HG02798 (cell line): Measurements from ENCODE around the gene MLNR.

Experiments used
- ATAC-seq: cut with Tn5 transposase; IDR thresholded peaks from one replicate; pipeline ENCODE4 v1.9.1; 2021; ENCODE audit warnings: mild to moderate bottlenecking; ENCODE audit not compliant: unreplicated experiment, poor library complexity

Gene MLNR, protein sequence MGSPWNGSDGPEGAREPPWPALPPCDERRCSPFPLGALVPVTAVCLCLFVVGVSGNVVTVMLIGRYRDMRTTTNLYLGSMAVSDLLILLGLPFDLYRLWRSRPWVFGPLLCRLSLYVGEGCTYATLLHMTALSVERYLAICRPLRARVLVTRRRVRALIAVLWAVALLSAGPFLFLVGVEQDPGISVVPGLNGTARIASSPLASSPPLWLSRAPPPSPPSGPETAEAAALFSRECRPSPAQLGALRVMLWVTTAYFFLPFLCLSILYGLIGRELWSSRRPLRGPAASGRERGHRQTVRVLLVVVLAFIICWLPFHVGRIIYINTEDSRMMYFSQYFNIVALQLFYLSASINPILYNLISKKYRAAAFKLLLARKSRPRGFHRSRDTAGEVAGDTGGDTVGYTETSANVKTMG

DNA sequence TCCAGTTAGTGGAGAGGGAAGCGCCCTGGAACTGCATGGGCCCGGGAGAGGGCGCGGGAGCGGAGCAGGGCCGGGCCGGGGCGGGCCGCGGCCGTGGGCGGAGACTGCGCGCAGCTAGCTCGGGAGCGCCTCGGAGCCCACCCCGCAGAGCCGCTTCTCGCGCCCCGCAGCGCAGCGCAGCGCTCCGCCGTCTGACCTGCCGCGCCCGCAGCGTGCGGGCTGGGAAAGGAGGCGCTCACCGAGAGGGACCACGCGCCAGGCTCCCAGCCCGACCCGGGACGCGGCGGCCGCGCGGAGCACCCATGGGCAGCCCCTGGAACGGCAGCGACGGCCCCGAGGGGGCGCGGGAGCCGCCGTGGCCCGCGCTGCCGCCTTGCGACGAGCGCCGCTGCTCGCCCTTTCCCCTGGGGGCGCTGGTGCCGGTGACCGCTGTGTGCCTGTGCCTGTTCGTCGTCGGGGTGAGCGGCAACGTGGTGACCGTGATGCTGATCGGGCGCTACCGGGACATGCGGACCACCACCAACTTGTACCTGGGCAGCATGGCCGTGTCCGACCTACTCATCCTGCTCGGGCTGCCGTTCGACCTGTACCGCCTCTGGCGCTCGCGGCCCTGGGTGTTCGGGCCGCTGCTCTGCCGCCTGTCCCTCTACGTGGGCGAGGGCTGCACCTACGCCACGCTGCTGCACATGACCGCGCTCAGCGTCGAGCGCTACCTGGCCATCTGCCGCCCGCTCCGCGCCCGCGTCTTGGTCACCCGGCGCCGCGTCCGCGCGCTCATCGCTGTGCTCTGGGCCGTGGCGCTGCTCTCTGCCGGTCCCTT lies at the start of gene MLNR:
Gene MLNR (plus strand): TSS at position 303 of the 820 bp plus-strand sequence. CDS start 0 bp downstream, at position 303.
- ATAC-seq: no peak

DNA sequence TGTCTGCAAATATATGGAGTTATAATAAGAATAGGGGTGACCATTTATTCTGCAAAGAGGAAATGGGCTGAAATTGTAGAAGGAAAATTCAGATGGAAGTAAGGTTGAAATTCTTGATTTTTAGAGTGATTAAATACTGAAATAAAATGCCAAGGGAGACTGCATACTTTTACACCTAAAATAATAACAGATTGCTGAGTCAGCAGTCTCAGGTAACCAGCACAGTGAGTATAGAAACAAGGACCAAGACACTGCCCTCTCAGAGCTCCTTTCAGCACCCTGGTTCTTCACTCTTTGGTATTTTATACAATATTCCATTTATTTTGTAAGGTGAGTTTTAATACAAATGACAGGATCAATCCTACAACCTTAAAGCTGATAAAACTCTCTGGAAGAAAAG lies 48.8 kb upstream of the MLNR start:
- ATAC-seq: no peak

DNA sequence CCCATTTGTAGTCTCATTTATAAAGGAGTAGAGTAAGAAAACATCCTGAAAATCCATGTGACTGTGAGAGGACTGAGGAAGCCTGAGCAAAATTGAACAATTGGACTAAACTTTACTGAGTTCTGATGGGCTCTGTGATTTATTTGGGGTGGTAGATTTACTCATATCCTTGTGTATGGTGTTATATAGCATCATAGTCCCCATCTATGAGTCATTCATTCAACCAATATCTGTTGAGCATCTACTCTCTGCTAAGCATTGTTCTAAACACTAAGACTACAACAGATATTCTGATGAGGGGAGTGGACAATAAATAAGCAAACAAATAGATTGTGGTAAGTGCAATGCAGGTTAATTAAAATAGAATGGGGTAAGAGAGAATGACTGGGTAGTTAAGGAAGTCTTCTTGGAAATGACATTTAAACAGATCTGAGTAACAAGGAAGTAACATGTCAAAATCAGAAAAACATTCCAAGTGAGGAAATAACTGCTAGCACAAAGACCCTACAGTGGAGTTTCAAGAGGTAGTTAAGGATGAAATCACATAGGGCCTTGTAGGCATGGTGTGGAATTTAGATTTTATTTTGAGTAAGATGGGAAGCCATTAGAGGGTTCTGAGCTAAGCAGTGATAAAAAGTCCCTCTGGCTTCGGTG lies 36.3 kb upstream of the MLNR start:
- ATAC-seq: no peak

DNA sequence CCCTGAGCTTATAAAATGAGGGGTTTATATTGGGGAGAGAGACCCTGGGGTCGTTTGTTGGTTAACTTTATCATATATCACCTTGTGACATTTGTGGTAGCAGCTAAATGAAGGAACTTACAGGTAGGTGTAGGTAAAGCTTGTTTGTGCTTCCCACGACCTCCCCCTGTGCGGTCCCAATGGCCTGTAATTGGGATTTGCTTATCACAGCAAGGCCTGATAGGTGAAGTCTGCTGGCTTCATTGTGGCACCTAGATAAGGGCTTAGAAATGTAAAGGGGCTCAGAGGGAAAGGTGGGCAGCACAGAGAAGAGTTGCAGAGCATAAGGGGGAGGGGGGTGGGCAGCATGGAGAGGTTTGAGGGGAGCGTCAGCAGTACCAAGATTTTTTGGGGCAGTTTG lies 35.5 kb upstream of the MLNR start:
- ATAC-seq: no peak

DNA sequence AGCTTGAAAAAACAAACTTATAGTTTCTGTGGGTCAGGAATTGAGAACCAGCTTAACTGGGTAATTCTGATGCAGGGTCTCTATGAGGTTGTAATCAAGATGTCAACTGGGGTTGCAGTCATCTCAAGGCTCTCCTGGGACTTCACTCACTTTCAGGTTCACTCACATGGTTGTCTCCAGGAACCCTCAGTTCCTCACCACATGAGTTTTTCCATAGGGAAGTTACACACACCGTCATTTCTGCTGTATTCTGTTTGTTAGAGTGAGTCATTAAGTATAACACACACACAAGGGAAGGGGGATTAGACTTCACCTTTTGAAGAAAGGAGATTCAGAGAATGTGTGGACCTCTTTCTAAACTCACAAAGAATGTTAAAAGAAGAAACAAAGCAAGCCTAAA lies 34.9 kb upstream of the MLNR start:
- ATAC-seq: no peak

DNA sequence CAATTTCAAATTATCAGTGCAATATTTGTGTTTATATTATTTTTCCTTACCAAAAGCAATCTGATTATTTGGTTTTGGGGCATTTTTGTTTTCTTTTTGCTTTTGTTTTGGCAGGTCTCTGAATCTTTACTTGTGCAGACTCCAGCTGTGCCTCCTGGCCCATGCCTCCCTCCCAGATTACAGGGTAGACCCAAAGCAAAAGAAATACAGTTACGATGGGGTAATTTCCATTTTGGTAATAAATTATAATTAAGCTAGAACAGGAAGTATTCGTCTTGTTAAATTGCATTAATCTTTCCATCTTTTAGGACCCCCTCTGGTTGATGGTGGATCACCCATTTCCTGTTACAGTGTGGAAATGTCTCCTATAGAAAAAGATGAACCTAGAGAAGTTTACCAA lies 29.2 kb upstream of the MLNR start:
- no peak for ATAC-seq

DNA sequence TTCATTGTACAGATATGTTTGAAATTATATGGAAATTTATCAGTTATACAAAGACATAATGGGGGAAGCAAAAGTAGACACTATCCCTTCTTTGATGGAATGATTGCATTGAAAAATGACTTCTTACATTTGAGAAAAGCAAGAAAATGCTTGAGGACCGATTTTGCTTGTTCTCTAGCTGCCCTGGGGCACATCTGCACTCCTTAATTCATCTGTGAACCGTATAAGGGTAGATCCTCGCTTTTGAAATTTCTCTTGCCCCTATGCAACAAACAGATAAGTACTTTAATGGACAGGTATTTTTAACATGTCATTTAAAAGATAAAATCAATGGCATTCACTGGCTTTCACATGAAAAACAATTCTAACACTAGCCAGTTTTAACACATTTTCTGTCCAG lies 13.5 kb upstream of the MLNR start:
- ATAC-seq: no peak

DNA sequence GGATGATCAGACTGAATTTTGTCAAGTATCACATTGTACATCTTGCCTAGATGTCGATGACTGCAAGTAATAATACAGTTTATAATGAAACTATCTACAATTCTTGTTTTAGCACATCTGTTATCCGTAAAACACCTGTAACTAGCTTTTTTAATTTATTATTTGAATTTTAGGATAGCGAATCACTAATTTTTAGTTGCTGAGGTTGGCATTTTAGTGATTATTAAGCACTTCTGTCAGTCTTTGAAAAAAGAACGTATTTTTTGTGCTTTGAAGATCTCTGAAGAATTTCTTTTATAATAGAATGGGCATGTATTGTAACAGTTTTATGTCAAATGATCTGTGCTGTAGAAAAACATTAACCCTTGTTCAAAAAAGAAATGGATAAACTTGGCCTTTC lies 11.5 kb upstream of the MLNR start:
- ATAC-seq: no peak

DNA sequence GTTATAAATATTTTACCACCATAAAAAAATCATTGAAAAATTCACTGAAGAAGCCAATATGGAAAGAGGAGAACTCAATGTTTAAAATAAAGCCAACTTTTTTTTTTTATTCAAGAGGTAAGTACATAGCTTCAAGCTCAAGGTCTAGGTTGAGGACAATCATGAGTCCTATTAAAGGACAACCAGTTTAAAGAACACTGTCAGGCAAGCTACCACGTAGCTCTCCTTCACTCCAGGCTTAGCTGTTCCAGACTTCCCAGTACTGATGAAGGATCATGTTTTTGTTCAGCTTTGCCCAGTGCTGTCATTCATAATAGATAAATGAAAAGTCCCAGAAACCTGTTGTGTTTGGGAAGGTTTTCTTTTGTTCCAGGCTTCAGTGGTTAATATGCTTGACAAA lies 10.0 kb upstream of the MLNR start:
- no peak for ATAC-seq

DNA sequence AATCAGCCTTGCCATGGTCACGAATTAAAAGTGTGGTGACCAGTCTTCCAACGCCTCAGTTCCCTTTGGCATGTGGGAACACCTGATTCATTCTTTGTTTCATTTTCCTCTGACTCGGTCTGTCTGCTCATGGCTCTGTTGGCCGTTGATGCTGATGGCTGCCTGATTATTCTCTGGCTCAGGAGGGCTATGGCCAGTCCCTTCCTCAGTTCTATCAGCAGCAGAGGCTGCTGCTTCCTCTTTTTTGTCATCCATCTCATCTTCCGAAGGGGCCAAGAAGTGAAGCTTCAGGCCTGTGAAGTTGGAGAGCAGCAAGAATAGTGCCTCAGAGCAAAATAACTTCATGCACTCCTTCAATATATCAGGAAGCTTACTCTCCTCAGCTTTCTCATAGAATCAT lies 9.5 kb upstream of the MLNR start:
- no peak for ATAC-seq

DNA sequence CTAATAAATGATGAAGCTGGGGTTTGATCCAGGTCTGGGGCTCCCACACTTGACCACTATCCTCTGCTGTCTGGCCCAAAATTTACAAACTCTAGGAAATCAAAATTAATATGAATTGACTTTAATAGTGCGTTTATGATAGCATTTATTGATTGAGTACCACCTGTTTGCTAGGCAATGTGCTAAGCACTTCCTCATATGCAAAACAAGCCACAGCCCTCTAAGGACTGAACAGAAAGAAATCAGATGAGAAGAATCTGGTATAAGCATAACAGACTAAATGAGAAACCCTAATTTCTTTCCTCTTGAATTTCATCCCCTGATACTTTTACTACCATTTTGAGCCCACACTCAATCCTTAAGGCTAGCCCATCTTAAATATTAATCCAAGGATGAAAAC lies 6.6 kb upstream of the MLNR start:
- ATAC-seq: no peak

DNA sequence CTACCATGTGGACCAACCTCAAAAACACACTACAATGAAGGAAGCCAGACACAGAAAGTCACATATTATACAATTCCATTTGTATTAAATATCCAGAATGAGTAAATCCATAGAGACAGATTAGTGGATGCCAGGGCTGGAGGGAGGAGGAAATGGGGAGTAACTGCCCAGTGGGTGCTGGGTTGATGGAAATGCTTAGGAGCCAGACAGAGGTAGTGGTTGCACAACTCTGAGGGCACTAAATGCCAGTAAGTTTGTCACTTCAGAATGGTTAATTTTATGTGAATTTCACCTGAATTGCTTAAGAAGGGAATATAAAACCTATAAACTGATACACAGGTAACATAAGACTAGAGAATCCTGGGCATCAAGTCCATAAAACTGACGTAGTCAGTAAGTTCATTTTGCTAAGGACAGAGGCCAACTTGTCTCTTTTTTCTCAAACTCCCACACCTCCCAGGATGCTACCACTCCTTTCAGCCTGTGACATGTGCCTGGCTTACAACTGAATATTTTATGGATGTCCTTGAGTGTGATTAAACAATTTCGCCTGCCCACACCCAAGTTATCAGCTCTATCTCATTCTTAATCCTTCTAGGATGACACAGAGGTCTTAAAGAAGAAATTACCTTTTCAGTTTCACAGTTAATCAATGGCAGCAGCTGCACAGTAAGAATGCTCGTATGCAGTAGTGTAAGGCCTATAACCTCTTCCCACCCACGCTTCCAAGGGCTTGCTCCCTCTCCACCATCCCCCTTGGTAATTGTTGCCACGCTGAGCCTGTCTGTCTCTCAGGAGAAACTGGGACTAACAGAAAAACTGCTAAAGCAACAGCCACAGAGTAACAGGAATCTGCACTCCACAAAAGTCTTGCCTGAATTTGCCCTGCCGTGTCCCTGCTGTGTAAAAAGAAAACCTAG lies 5.9 kb upstream of the MLNR start:
- no peak for ATAC-seq

DNA sequence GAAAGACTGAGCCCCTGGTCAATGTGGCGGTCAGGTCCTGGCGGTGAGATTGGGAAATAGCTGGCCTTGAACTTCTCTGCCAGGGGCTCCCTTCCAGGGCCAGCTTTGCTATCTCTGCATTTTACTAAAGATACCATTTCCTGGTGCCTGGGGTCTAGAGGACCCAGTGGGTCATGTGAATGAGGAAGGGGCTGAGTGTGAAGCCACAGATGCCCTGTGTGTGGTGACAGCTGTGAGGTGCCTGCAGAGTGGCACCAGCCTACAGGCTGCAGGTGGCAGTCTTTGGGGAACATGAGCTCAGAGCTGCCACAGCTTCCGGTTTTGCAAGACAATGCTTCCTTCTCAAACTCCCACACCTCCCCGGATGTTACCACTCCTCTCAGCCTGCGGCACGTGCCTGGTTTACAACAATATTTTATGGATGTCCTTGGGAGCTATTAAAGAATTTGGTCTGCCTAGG lies 5.2 kb upstream of the MLNR start:
- ATAC-seq: peak; percentile 61

DNA sequence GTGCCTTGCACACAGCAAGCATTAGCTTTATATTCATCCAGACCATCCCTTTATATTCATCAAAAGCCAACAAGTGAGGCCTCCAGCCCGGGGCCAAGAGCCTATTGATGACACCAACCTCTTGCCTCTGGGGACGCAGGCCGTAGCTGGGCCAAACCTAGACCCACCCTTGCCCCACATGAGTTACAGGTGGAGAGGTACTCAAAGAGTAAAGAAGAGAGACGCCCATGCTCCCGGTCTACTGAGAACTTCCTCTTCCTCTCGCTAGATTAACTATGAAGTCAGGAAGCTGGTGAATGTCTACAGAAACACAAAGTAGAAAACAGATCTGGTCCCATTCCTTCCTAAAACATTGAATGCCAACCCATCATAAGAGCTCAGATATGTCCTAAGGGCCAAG lies 3.8 kb upstream of the MLNR start:
- ATAC-seq: no peak

DNA sequence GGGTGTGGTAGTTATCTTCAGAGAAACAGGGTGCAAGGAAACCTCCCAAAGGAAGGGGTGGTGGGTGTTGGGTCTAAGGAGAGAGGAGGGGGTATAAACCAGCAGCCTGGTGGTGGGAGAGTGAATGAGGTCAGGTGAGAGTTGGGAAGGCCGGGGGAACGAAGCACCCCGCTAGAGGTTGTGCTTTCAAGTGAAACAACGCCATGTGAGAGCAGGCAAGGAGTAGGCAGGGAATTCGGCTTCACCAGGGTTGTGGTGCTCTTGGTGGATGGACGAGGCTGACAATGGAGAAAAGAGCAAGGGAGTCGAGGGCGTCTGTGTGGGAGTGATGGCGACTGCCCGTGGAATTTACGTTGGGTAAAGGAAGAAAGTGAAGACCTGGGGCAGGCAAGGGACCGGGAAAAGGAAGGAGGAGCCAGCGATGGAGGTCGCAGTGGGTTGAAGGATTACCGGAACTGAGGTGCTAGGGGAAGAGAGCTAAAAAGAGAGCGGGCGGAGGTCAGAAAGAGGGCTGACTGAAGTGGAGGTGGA lies 2.1 kb upstream of the MLNR start:
- no peak for ATAC-seq

DNA sequence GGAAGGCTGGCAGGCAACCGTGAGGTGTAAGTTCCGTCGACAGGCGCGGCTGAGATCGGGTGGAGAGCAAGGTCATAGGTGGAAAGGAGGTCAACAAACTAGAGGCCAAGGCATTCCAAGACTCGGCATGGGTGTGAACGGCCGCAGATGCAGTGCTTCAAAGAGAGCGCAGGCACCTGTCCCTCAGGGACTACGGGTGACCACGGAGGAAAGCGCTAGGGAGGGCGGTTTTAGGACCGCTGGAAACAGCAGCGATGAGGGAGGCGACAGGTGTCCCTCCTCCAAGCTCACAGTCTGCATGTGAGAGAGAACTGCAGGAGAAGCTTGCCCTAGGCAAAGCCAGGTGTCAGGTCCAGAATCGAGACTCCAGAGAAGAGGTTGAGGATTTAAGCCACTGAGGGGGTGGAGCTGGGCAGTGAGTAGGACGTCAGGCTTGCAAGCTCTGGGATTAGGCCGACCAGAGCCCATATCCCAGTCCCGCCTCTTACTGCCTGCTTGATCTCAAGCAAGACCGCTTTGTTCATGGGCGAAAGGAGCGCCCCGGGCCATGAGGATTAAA lies 1.6 kb upstream of the MLNR start:
- ATAC-seq: no peak

DNA sequence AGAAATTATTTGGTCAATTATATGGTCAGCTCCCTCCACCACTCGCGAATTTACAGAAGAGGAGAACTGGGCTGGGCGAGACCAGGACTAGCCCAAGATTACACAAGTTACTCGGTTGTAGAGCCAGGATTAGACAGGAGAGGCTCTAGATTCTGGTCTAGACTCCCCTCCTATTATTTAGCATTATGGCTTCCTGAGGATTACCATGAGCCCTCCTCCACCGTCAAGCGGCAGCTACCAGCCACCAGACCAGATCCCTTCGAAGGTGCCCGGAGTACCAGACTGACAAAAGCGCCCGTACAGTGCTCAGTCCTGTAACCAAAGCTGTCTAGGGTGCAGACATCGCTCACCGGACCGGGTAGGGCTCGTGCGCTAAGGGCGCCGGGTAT lies 497 bp upstream of the MLNR start:
- ATAC-seq: no peak

DNA sequence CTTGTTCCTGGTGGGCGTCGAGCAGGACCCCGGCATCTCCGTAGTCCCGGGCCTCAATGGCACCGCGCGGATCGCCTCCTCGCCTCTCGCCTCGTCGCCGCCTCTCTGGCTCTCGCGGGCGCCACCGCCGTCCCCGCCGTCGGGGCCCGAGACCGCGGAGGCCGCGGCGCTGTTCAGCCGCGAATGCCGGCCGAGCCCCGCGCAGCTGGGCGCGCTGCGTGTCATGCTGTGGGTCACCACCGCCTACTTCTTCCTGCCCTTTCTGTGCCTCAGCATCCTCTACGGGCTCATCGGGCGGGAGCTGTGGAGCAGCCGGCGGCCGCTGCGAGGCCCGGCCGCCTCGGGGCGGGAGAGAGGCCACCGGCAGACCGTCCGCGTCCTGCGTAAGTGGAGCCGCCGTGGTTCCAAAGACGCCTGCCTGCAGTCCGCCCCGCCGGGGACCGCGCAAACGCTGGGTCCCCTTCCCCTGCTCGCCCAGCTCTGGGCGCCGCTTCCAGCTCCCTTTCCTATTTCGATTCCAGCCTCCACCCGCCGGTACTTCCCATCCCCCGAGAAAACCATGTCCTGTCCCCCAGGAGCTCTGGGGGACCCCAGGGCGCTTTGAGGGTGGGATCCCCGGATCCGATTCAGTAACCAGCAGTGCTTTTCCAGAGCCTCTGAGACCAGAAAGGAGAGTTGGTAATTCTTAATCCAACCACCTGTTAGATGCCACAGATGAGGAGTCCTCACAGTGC lies 885 bp downstream of the MLNR start:
- no peak for ATAC-seq

DNA sequence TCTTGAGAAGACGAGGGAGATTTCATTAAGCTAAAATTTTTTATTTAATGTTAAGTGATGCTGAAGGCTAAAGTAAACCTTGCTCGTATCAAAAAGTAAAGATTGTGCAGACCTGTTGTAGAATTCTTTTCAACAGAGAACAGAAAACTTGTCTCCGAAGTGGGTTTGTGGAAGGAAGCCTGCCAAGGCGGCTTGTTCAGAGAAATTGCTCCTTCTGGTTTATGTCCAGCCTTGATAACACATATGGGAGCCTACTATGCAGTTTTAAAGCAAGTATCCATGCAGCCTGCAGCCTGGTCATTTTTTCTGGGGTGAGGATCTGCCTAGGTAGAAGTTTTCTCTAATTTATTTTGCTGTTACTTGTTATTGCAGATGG lies 1.4 kb downstream of the MLNR start:
- no peak for ATAC-seq
